Psoas muscle (tissue), 8 donors: ENCODE measurements around the gene G0S2. TPM values are rescaled to one million over a fixed set of nuclear protein-coding genes. Genes with fewer than 3 reads are reported as not detected.

Experiments
- ATAC-seq, 4 donors: fragments of 200-7000 bp; cut with Tn5 transposase; one replicate each; pipeline ENCODE4 v1.9.1; 2020; ENCODE audit warnings: moderate library complexity in 3 of 4, mild to moderate bottlenecking in 2 of 4
- DNase-seq, 2 donors: peaks; one replicate each; pipeline ENCODE4 v3.0.0-alpha.2; 2020
- H3K27ac ChIP-seq: fragments of 200-600 bp; one replicate; pipeline ENCODE4 v1.8.0; 2022
- H3K27me3 ChIP-seq, 3 donors: fragments of 200-600 bp in 1 of 3; one replicate each; pipeline versions ENCODE4 v1.6.1 to v1.8.0; 2013 to 2022; ENCODE audit warnings: low read length in 2 of 3, mild to moderate bottlenecking in 2 of 3, moderate library complexity in 1 of 3; ENCODE audit not compliant: insufficient read depth in 3 of 3
- H3K36me3 ChIP-seq, 2 donors: fragments of 200-600 bp in 1 of 2; one replicate each; pipeline versions ENCODE4 v1.6.1 to v1.8.0; 2013 to 2022; ENCODE audit warnings: low read depth in 1 of 2, mild to moderate bottlenecking in 1 of 2, moderate library complexity in 1 of 2; ENCODE audit not compliant: insufficient read depth in 1 of 2
- H3K4me1 ChIP-seq: fragments of 200-600 bp; one replicate; pipeline ENCODE4 v1.8.0; 2022
- H3K4me3 ChIP-seq: fragments of 200-600 bp; one replicate; pipeline ENCODE4 v1.8.0; 2022; ENCODE audit warnings: mild to moderate bottlenecking
- H3K9me3 ChIP-seq: fragments of 200-600 bp; one replicate; pipeline ENCODE4 v1.8.0; 2022
- CTCF ChIP-seq: fragments of 200-600 bp; IDR thresholded peaks from one replicate; pipeline ENCODE4 v1.8.0; 2022; ENCODE audit warnings: antibody characterized with exemption
- WGBS, 3 donors: extraction: QIAGEN DNeasy Blood & Tissue Kit; methylation state at CpG; one replicate each; pipeline versions ENCODE4 v1.1.6 to v1.1.7; 2013; 5-methylcytosine and 5-hydroxymethylcytosine counted together
- intact Hi-C, 2 donors: fragments of 100-400 bp; cut with DNase I; formaldehyde crosslinking; loops; one replicate each; pipeline versions ENCODE4 v1.11.0 to v1.14.2; 2022
- polyA plus RNA-seq, 3 donors: library from polyadenylated mRNA; stranded (reverse); fragments of 200-250 nt; gene quantifications; one replicate each; pipeline ENCODE4 v1.2.3, GENCODE V29; 2013
- total RNA-seq, 4 donors: library from RNA; stranded (reverse); fragmentation: NEBNext Ultra II Directional in 2 of 4; extraction: Animal tissue kit (Norgen Biotek cat#: 25700) in 2 of 4; gene quantifications; one replicate each; pipeline versions ENCODE4 v1.2.1 to v1.2.4, GENCODE V29; 2021 to 2023
- donor health status: healthy with polysubstance abuse.
- donor health status: DM: no; HTN: no; CAD: no; lungs with moderate emphysema.
- donor health status: Bipolar disorder and iron deficiency.
- donor health status: healthy.
- donor health status: DM: yes; HTN: yes; CAD: no.
- donor health status: DM: no; HTN: no; CAD: no.
- donor health status: DM: no; HTN: no; CAD: no.
- donor health status: DM: yes; HTN: yes; CAD: no.

The G0S2 gene
- total and polyA plus RNA-seq, 7 donors: 49.9 to 561 (median 89.0) TPM

GRCh38 chr1:209655411-209656231, 19.6 kb upstream of the G0S2 start:
- Histone ChIP-seq H3K27ac (no peak overlapping the region), H3K9me3 (no peaks in the 10 kb centered on the region), H3K4me3 (no peak overlapping the region), H3K4me1 (peaks cover 6% of the 10 kb centered on the region), H3K27me3 (no peaks in the 10 kb centered on the region), H3K36me3 (no peaks in the 10 kb centered on the region)
- WGBS, 3 donors: 52 to 74% (median 62%) methylated on average over 9 of the region's 9 CpGs
- DNase-seq (no peak), ATAC-seq (peak in 3 of 4 donors; percentile 28 to 60 (median 55))
- no peak for TF ChIP-seq CTCF
- intact Hi-C loops: no loop called here

DNA sequence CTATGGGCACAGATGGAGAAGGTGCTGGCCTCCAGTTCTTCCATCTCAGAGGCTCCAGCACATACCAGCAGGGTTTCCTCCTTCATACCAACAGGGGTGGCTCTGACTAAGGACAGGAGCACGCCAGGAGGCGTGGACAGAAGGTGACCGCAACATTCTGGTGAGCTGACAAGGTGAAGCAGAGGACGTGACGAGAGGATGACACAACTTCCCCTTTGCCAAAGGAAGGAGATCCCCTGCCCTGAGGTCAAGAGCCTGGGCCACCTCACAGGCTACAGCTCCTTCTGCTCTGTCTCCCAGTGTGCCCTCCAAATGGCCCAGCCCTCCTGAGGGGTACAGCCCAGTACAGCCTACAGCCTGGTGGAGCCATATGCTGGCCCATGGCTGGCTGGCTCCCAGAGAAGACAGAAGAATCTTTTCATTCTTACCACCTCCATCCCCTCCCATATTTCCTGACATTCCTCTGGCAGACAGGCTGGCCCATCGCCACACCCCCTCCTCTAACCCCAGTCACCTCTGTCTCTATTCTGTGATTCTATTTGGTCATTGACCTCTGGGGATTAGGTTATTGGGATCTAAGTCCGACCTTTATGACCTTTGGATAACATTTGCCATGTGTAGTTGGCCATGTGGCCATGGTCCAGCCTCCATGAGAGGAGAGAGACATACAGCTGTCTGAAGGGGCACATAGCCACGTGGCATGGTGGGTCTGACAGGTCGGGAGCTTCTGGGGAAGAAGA, 17.9 kb upstream of the G0S2 start:
- no peak overlapping the region for H3K4me3 ChIP-seq
- no peak overlapping the region for H3K27ac ChIP-seq
- intact Hi-C loops: no loop called here
- DNase-seq: no peak
- H3K27me3 ChIP-seq: no peaks in the 10 kb centered on the region
- no peaks in the 10 kb centered on the region for H3K36me3 ChIP-seq
- WGBS, 3 donors: 62 to 75% (median 74%) methylated on average over 9 of the region's 9 CpGs
- peak in 1 of 4 donors; percentile 14 for ATAC-seq
- TF ChIP-seq CTCF: no peak
- no peaks in the 10 kb centered on the region for H3K9me3 ChIP-seq
- H3K4me1 ChIP-seq: peaks cover 6% of the 10 kb centered on the region

DNA sequence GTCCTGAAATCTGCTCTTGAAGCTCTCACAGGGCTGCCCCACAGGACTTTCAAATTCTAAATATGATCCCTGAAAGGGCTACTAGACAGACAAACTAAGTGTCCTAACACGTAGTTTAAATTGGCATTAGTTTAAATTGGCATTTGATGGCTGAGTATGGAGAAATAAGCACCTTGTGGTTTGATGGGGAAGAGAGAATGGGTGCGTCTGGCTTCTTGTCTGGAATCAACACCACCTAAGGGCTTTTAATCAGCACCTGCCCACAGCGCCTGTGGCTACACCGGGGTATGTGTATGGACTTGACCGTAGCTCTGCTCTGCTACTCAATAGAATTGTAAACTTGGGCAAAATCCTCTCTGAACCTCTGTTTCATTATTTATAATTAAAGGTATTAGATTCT, 17.3 kb upstream of the G0S2 start:
- TF ChIP-seq CTCF: no peak
- H3K9me3 ChIP-seq: no peaks in the 10 kb centered on the region
- WGBS, 3 donors: 56 to 91% (median 80%) methylated on average over 5 of the region's 5 CpGs
- H3K36me3 ChIP-seq: no peaks in the 10 kb centered on the region
- intact Hi-C loops: no loop called here
- peaks cover 6% of the 10 kb centered on the region for H3K4me1 ChIP-seq
- ATAC-seq (no peak), DNase-seq (no peak)
- no peak overlapping the region for H3K27ac ChIP-seq
- no peak overlapping the region for H3K4me3 ChIP-seq
- H3K27me3 ChIP-seq: no peaks in the 10 kb centered on the region

GRCh38 chr1:209659909-209660308, 15.3 kb upstream of the G0S2 start:
- no peak for ATAC-seq
- intact Hi-C loops: no loop called here
- no peak for TF ChIP-seq CTCF

More at GRCh38 chr1:209659909-209660308, 15.3 kb upstream of the G0S2 start:
- no peaks in the 10 kb centered on the region for H3K27me3 ChIP-seq
- WGBS, 3 donors: 63 to 70% (median 64%) methylated on average over 5 of the region's 5 CpGs
- no peak overlapping the region for H3K27ac ChIP-seq
- no peak for DNase-seq
- no peaks in the 10 kb centered on the region for H3K9me3 ChIP-seq
- no peak overlapping the region for H3K4me3 ChIP-seq
- H3K4me1 ChIP-seq: no peaks in the 10 kb centered on the region
- no peaks in the 10 kb centered on the region for H3K36me3 ChIP-seq
